Measurements from ENCODE around the gene C1RL. TPM values are rescaled to one million over a fixed set of nuclear protein-coding genes. Genes with fewer than 3 reads are reported as not detected.

Gene C1RL
- total RNA-seq, 1 experiment from 2014 or later = 72.9 TPM

- H3K27ac ChIP-seq = no peak overlapping the region
- peaks cover 39% of the 10 kb centered on the region for H3K79me2 ChIP-seq (ENCODE audit: low read depth)
- H3K9me3 ChIP-seq (ENCODE audit: insufficient read depth, low read depth) = peaks cover 11% of the 10 kb centered on the region
- no peaks in the 10 kb centered on the region for H3K27me3 ChIP-seq (ENCODE audit: insufficient read depth, low read depth)
- peaks cover 4% of the 10 kb centered on the region; the same call in 1 of the 2 replicates for H4K20me1 ChIP-seq (ENCODE audit: insufficient read depth)
- POLR2A ChIA-PET (ENCODE audit: unreplicated experiment) = no interaction called here
- H3K36me3 ChIP-seq (ENCODE audit: low read depth) = peaks cover 20% of the 10 kb centered on the region
- BruUV-seq (replicated peaks) = no TSS peak
- intact Hi-C loops (cut with micrococcal nuclease; ENCODE audit: unreplicated experiment) = no loop called here
- no peak for DNase-seq
- CTCF ChIA-PET = interaction anchor here (0.6 kb wide), 1 partner anchor 97 kb away, joined by 3 read pairs; no protein-coding TSS in a partner anchor
- peaks cover 28% of the 10 kb centered on the region for H3K4me1 ChIP-seq (replicated peaks; ENCODE audit: insufficient read depth)
- peaks cover 20% of the 10 kb centered on the region for H3F3A ChIP-seq (ENCODE audit: insufficient read depth, low read depth)
- no peaks in the 10 kb centered on the region for H3K9me2 ChIP-seq (ENCODE audit: insufficient read depth)
- no peak overlapping the region for H3K4me2 ChIP-seq
- no peak overlapping the region for H3K4me3 ChIP-seq
- no peak overlapping the region for H2AFZ ChIP-seq
- no peak for TF ChIP-seq EZH2 (IDR thresholded peaks at IDR 0.05; ENCODE audit: low read depth)
- TF ChIP-seq CTCF (conservative IDR thresholded peaks at IDR 0.05) = no peak
Observed at GRCh38 chr12:7106082-7106481, 2.9 kb downstream of the C1RL start.

GRCh38 chr12:7103837-7104584 is 5.0 kb downstream of the C1RL start:
- POLR2A ChIA-PET (ENCODE audit: unreplicated experiment) = no interaction called here
- H3K27me3 ChIP-seq (ENCODE audit: insufficient read depth, low read depth) = no peaks in the 10 kb centered on the region
- CTCF ChIA-PET = no interaction called here
- intact Hi-C loops (cut with micrococcal nuclease; ENCODE audit: unreplicated experiment) = no loop called here
- BruUV-seq (replicated peaks) = no TSS peak
- no peaks in the 10 kb centered on the region for H3K9me2 ChIP-seq (ENCODE audit: insufficient read depth)
- H3K4me1 ChIP-seq (replicated peaks; ENCODE audit: insufficient read depth) = peaks cover 22% of the 10 kb centered on the region
- H3F3A ChIP-seq (ENCODE audit: insufficient read depth, low read depth) = peaks cover 20% of the 10 kb centered on the region
- peaks cover 11% of the 10 kb centered on the region for H3K9me3 ChIP-seq (ENCODE audit: insufficient read depth, low read depth)
- H3K4me2 ChIP-seq = no peak overlapping the region
- H2AFZ ChIP-seq = no peak overlapping the region
- H3K36me3 ChIP-seq (ENCODE audit: low read depth) = peaks cover 20% of the 10 kb centered on the region
- peaks cover 29% of the 10 kb centered on the region for H3K79me2 ChIP-seq (ENCODE audit: low read depth)
- H3K27ac ChIP-seq = no peak overlapping the region
- TF ChIP-seq CTCF (conservative IDR thresholded peaks at IDR 0.05) (no peak), EZH2 (IDR thresholded peaks at IDR 0.05; ENCODE audit: low read depth) (no peak)
- H3K4me3 ChIP-seq = no peak overlapping the region
- DNase-seq = no peak
- no peaks in the 10 kb centered on the region for H4K20me1 ChIP-seq (ENCODE audit: insufficient read depth)

GRCh38 chr12:7102582-7102981 is 6.4 kb downstream of the C1RL start:
- Histone ChIP-seq H3K27me3 (ENCODE audit: insufficient read depth, low read depth) (no peaks in the 10 kb centered on the region), H3F3A (ENCODE audit: insufficient read depth, low read depth) (peaks cover 12% of the 10 kb centered on the region), H3K4me1 (replicated peaks; ENCODE audit: insufficient read depth) (peaks cover 20% of the 10 kb centered on the region), H3K79me2 (ENCODE audit: low read depth) (peaks cover 22% of the 10 kb centered on the region), H2AFZ (no peak overlapping the region), H3K36me3 (ENCODE audit: low read depth) (peaks cover 20% of the 10 kb centered on the region), H4K20me1 (ENCODE audit: insufficient read depth) (no peaks in the 10 kb centered on the region), H3K4me2 (no peak overlapping the region), H3K9me3 (ENCODE audit: insufficient read depth, low read depth) (peaks cover 11% of the 10 kb centered on the region), H3K27ac (no peak overlapping the region), H3K4me3 (no peak overlapping the region), H3K9me2 (ENCODE audit: insufficient read depth) (no peaks in the 10 kb centered on the region)
- TF ChIP-seq EZH2 (IDR thresholded peaks at IDR 0.05; ENCODE audit: low read depth) (no peak), CTCF (conservative IDR thresholded peaks at IDR 0.05) (no peak)
- DNase-seq = no peak
- ChIA-PET CTCF (no interaction called here), POLR2A (ENCODE audit: unreplicated experiment) (no interaction called here)
- BruUV-seq (replicated peaks) = no TSS peak
- intact Hi-C loops (cut with micrococcal nuclease; ENCODE audit: unreplicated experiment) = no loop called here

Data from PC-9 (cell line).